CD4-positive, alpha-beta T cell treated with Interleukin-15 for 4 hours (primary cell): ENCODE results near the gene HSFX3.
"Not testable (repeated sequence)": the region's sequence is repeated elsewhere in the genome, so short reads cannot be mapped to it uniquely, and the experiment has no call there.

Experiments used
- DNase-seq: peaks from one replicate; pipeline ENCODE4 v3.0.0-alpha.2; 2020; ENCODE audit warnings: low spot score

Gene HSFX3

GRCh38 chrX:149549701-149550100 is at the start of gene HSFX3:
HSFX3 (minus strand) TSS chrX:149549924; CDS start chrX:149549852, 72 bp downstream.
- DNase-seq, result not testable (repeated sequence)

GRCh38 chrX:149598603-149599002 is 48.9 kb upstream of the HSFX3 start:
- not testable (repeated sequence) for DNase-seq

GRCh38 chrX:149595943-149596342 is 46.2 kb upstream of the HSFX3 start:
- DNase-seq, result not testable (repeated sequence)

- not testable (repeated sequence) for DNase-seq
Measured at GRCh38 chrX:149595214-149595613, 45.5 kb upstream of the HSFX3 start, which contains the start of gene HSFX2. HSFX2 (minus strand) TSS chrX:149595314; CDS start chrX:149594700, 614 bp downstream.

- DNase-seq, result not testable (repeated sequence)
Measured at GRCh38 chrX:149590993-149591392, 41.3 kb upstream of the HSFX3 start.

GRCh38 chrX:149587359-149587758 is 37.6 kb upstream of the HSFX3 start, which contains the start of gene MAGEA9B:
MAGEA9B (minus strand) TSS chrX:149587459; CDS start chrX:149583179, 4,280 bp downstream.
- DNase-seq, result not testable (repeated sequence)

GRCh38 chrX:149585631-149586030 is 35.9 kb upstream of the HSFX3 start:
- not testable (repeated sequence) for DNase-seq

GRCh38 chrX:149573456-149573855 is 23.7 kb upstream of the HSFX3 start:
- DNase-seq, result not testable (repeated sequence)

GRCh38 chrX:149572743-149573142 is 23.0 kb upstream of the HSFX3 start:
- no peak for DNase-seq

- DNase-seq, result no peak
Measured at GRCh38 chrX:149571770-149572169, 22.0 kb upstream of the HSFX3 start.

- no peak for DNase-seq
Measured at GRCh38 chrX:149570668-149571067, 20.9 kb upstream of the HSFX3 start.

GRCh38 chrX:149569770-149570169 is 20.0 kb upstream of the HSFX3 start:
- no peak for DNase-seq

- no peak for DNase-seq
Measured at GRCh38 chrX:149568701-149569296, 19.1 kb upstream of the HSFX3 start.

GRCh38 chrX:149567621-149568417 is 18.1 kb upstream of the HSFX3 start:
- DNase-seq, result no peak

GRCh38 chrX:149563359-149563758 is 13.6 kb upstream of the HSFX3 start:
- no peak for DNase-seq

- not testable (repeated sequence) for DNase-seq
Measured at GRCh38 chrX:149555251-149555650, 5.5 kb upstream of the HSFX3 start.

- DNase-seq, result not testable (repeated sequence)
Measured at GRCh38 chrX:149551939-149552248, 2.2 kb upstream of the HSFX3 start.

GRCh38 chrX:149551245-149551938 is 1.7 kb upstream of the HSFX3 start:
- DNase-seq, result not testable (repeated sequence)

- DNase-seq, result not testable (repeated sequence)
Measured at GRCh38 chrX:149550454-149550853, 730 bp upstream of the HSFX3 start.

GRCh38 chrX:149547782-149548181 is 1.9 kb downstream of the HSFX3 start:
- not testable (repeated sequence) for DNase-seq

- DNase-seq, result not testable (repeated sequence)
Measured at GRCh38 chrX:149546962-149547361, 2.8 kb downstream of the HSFX3 start.
